WTC11 (cell line): ENCODE results near the gene NAA50. TPM values are rescaled to one million over a fixed set of nuclear protein-coding genes. Genes with fewer than 3 reads are reported as not detected.

Experiments used
- ATAC-seq: fragments of 200-7000 bp; cut with Tn5 transposase; 2 replicates; pipeline ENCODE4 v1.10.0; 2021; ENCODE audit warnings: mild to moderate bottlenecking, moderate library complexity
- CTCF ChIA-PET: fragments of 300-600 bp; sonication (Branson Sonifier 250); formaldehyde crosslinking; loops from one replicate; lab custom pipeline; 2021; ENCODE audit warnings: antibody characterized with exemption; lab: Charles Lee
- POLR2A ChIA-PET: fragments of 350-600 bp; sonication (Branson Sonifier 250); formaldehyde crosslinking; loops from one replicate; lab custom pipeline; 2021; ENCODE audit warnings: antibody characterized with exemption; lab: Charles Lee
- DNase-seq: peaks from one replicate; pipeline ENCODE4 v3.0.0; 2021; ENCODE audit warnings: low spot score
- H3K27ac Mint-ChIP-seq: 2 replicates; pipeline ENCODE4 v1.8.0; 2021; ENCODE audit warnings: mixed read lengths
- H3K27me3 Mint-ChIP-seq: 2 replicates; pipeline ENCODE4 v1.8.0; 2021; ENCODE audit warnings: low read depth, mild to moderate bottlenecking, moderate library complexity, mixed read lengths
- H3K36me3 Mint-ChIP-seq: 2 replicates; pipeline ENCODE4 v1.8.0; 2021; ENCODE audit warnings: mixed read lengths
- H3K4me1 Mint-ChIP-seq: 2 replicates; pipeline ENCODE4 v1.8.0; 2022; ENCODE audit warnings: mixed read lengths
- H3K4me3 Mint-ChIP-seq: 2 replicates; pipeline ENCODE4 v1.8.0; 2021; ENCODE audit warnings: mild to moderate bottlenecking, moderate library complexity, mixed read lengths
- H3K9me3 Mint-ChIP-seq: 2 replicates; pipeline ENCODE4 v1.8.0; 2021; ENCODE audit warnings: mixed read lengths
- ATF1 ChIP-seq: sonication (generic); formaldehyde crosslinking; IDR thresholded peaks from 2 replicates; pipeline ENCODE4 v1.8.1; 2023; ENCODE audit warnings: mild to moderate bottlenecking, moderate library complexity, missing genetic modification reagents
- CBFB ChIP-seq: sonication (generic); formaldehyde crosslinking; IDR thresholded peaks from 2 replicates; pipeline ENCODE4 v1.8.1; 2022; ENCODE audit warnings: mild to moderate bottlenecking, low read depth, missing genetic modification reagents
- ESRRA ChIP-seq: sonication (generic); formaldehyde crosslinking; IDR thresholded peaks from 2 replicates; pipeline ENCODE4 v1.8.1; 2022; ENCODE audit warnings: mild to moderate bottlenecking, missing genetic modification reagents, borderline replicate concordance
- FOXK1 ChIP-seq: sonication (generic); formaldehyde crosslinking; IDR thresholded peaks from 2 replicates; pipeline ENCODE4 v1.8.0; 2022; ENCODE audit warnings: mild to moderate bottlenecking, moderate library complexity, missing genetic modification reagents
- GTF2I ChIP-seq: fragments of 250-450 bp; sonication (Bioruptor Pico); conservative IDR thresholded peaks from 2 replicates; pipeline ENCODE4 v1.4.0; 2021; ENCODE audit warnings: mild to moderate bottlenecking
- JAZF1 ChIP-seq: fragments of 250-450 bp; sonication (Bioruptor Pico); IDR thresholded peaks from 2 replicates; pipeline ENCODE4 v1.9.0; 2021; ENCODE audit warnings: moderate library complexity, mild to moderate bottlenecking, inconsistent platforms
- MYBL2 ChIP-seq: sonication (generic); formaldehyde crosslinking; IDR thresholded peaks from 2 replicates; pipeline ENCODE4 v1.8.1; 2023; ENCODE audit warnings: mild to moderate bottlenecking, moderate library complexity, missing genetic modification reagents
- NFYB ChIP-seq: sonication (generic); formaldehyde crosslinking; conservative IDR thresholded peaks from 2 replicates; pipeline ENCODE4 v1.8.0; 2022; ENCODE audit warnings: low read depth, missing genetic modification reagents
- NR1H2 ChIP-seq: sonication (generic); formaldehyde crosslinking; IDR thresholded peaks from 2 replicates; pipeline ENCODE4 v1.9.0; 2021; ENCODE audit warnings: mild to moderate bottlenecking, moderate library complexity, missing genetic modification reagents
- PRRX2 ChIP-seq: fragments of 250-450 bp; sonication (Bioruptor Pico); IDR thresholded peaks from 2 replicates; pipeline ENCODE4 v1.8.0; 2021; ENCODE audit warnings: mild to moderate bottlenecking
- RELA ChIP-seq: sonication (generic); formaldehyde crosslinking; IDR thresholded peaks from 2 replicates; pipeline ENCODE4 v1.8.1; 2022; ENCODE audit warnings: missing genetic modification reagents, mild to moderate bottlenecking, borderline replicate concordance
- SMAD3 ChIP-seq: sonication (generic); formaldehyde crosslinking; IDR thresholded peaks from 2 replicates; pipeline ENCODE4 v1.8.0; 2022; ENCODE audit warnings: missing genetic modification reagents, mild to moderate bottlenecking, borderline replicate concordance
- SOX15 ChIP-seq: fragments of 250-450 bp; sonication (Bioruptor Pico); IDR thresholded peaks from 2 replicates; pipeline ENCODE4 v1.9.0; 2021; ENCODE audit warnings: mild to moderate bottlenecking
- TP53 ChIP-seq: sonication (generic); formaldehyde crosslinking; IDR thresholded peaks from 2 replicates; pipeline ENCODE4 v1.8.1; 2023; ENCODE audit warnings: mild to moderate bottlenecking, missing genetic modification reagents
- ZNF138 ChIP-seq: sonication (generic); formaldehyde crosslinking; conservative IDR thresholded peaks from 2 replicates; pipeline ENCODE4 v1.8.1; 2022; ENCODE audit warnings: mild to moderate bottlenecking, moderate library complexity, missing genetic modification reagents
- ZNF219 ChIP-seq: sonication (generic); formaldehyde crosslinking; IDR thresholded peaks from 2 replicates; pipeline ENCODE4 v1.8.0; 2023; ENCODE audit warnings: missing genetic modification reagents, mild to moderate bottlenecking, borderline replicate concordance
- ZNF317 ChIP-seq: sonication (generic); formaldehyde crosslinking; IDR thresholded peaks from 2 replicates; pipeline ENCODE4 v1.8.1; 2023; ENCODE audit warnings: low read depth, mild to moderate bottlenecking, moderate library complexity, missing genetic modification reagents, borderline replicate concordance
- ZNF416 ChIP-seq: fragments of 250-450 bp; sonication (Bioruptor Pico); IDR thresholded peaks from 2 replicates; pipeline ENCODE4 v1.9.0; 2021; ENCODE audit warnings: mild to moderate bottlenecking, inconsistent platforms
- total RNA-seq: library from RNA; stranded (reverse); gene quantifications from 3 replicates; pipeline ENCODE4 v1.2.3, GENCODE V29; 2021
- TF ChIP-seq, protein P1 (sequence below): fragments of 250-450 bp; sonication (Bioruptor Pico); conservative IDR thresholded peaks from 2 replicates; pipeline ENCODE4 v1.9.0; 2021; ENCODE audit warnings: mild to moderate bottlenecking
- TF ChIP-seq, protein P2 (sequence below): fragments of 250-450 bp; sonication (Bioruptor Pico); IDR thresholded peaks from 2 replicates; pipeline ENCODE4 v2.1.2; 2022; ENCODE audit warnings: mild to moderate bottlenecking, moderate library complexity
- TF ChIP-seq, protein P3 (sequence below): sonication (generic); formaldehyde crosslinking; IDR thresholded peaks from 2 replicates; pipeline ENCODE4 v1.8.0; 2022; ENCODE audit warnings: mild to moderate bottlenecking, missing genetic modification reagents
- TF ChIP-seq, protein P4 (sequence below): sonication (generic); formaldehyde crosslinking; IDR thresholded peaks from 2 replicates; pipeline ENCODE4 v1.8.1; 2022; ENCODE audit warnings: missing genetic modification reagents, borderline replicate concordance
- TF ChIP-seq, protein P5 (sequence below): fragments of 200-600 bp; IDR thresholded peaks from 2 replicates; pipeline ENCODE4 v1.8.0; 2022; ENCODE audit warnings: antibody characterized with exemption
- TF ChIP-seq, protein P6 (sequence below): fragments of 250-450 bp; sonication (Bioruptor Pico); IDR thresholded peaks from 2 replicates; pipeline ENCODE4 v1.8.0; 2021; ENCODE audit warnings: mild to moderate bottlenecking

Gene NAA50
- total RNA-seq, 1 experiment from 2014 or later = 193 TPM

DNA sequence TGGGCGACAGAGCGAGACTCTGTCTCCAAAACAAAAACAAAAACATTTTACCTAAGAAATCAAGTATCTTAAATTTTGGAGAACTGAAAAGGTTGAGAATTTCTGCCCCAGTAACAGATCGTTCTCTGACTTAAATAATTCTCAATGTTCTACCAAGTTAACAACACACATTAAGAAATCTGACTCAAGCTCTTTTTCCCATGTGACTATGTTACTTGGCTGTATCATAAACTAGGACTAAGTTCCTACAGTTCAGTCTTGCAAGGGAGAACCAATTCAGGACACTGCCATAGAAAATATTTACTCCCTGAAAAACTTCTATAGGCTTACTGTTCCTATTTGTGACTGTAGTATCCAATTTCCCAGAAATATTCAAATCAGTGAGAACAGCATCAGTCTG lies 28.7 kb downstream of the NAA50 start (continued):
- TF ChIP-seq NR1H2 (CRISPR knock-in tag) = no peak
- no peak for TF ChIP-seq CBFB (CRISPR knock-in tag)
- TF ChIP-seq MYBL2 (CRISPR knock-in tag) = no peak

DNA sequence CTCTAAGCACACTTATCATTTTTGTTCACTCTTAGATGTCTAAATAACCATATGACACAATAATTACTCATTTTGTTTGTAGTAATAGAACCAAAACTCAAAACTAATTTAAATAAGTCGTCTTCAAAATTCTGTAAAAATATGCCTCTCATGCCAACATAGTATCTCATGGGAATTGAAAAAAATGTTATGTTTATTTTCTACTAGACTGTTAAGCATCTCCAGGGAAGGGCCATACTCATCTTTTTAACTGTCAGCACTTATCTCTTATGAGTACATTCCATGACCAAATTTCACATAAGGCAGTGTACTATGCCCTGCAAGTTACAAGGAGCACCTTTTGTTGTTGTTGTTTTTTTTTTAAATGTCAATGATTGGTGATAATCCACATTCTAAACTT lies 31.3 kb downstream of the NAA50 start:
- ChIA-PET POLR2A (no interaction called here), CTCF (no interaction called here)
- Mint-ChIP-seq H3K4me3 (no peak overlapping the region), H3K36me3 (peaks cover 11% of the 10 kb centered on the region), H3K27ac (peak overlapping the region; percentile 10; the same call in 1 of the 2 replicates), H3K9me3 (no peaks in the 10 kb centered on the region), H3K27me3 (no peaks in the 10 kb centered on the region), H3K4me1 (no peaks in the 10 kb centered on the region)
- ATAC-seq (no peak), DNase-seq (no peak)
- TF ChIP-seq, protein P1, sequence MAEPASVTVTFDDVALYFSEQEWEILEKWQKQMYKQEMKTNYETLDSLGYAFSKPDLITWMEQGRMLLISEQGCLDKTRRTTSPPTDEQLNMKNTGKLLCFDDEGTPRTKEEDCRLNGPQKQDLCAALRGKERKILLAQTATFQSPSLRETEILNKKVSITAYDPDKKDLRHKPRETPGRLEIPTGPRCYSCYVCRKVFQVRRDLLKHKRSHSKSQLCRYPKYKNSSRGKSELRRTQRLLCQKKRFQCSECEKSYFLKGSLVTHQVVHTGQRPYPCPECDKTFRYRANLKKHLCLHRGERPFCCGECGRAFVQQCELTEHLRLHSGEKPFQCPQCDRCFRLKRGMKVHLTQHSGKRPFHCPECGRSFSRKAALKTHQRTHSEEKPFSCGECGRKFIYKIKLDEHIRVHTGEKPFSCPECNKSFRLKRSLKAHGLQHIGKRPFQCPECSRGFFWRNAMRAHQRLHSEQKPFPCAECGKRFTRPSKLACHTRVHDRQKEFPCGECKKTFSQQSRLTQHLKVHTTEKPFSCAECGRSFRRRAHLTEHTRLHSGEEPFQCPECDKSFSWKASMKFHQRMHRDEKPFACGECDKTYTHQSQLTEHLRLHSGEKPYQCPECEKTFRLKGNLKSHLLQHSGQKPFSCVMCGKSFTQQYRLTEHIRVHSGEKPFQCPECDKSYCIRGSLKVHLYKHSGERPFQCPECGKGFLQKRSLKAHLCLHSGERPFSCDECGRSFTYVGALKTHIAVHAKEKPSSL (CRISPR knock-in tag) = no peak
- TF ChIP-seq ZNF138 (CRISPR knock-in tag) (no peak), PRRX2 (CRISPR knock-in tag) (no peak), CBFB (CRISPR knock-in tag) (no peak), RELA (CRISPR knock-in tag) (no peak)
- TF ChIP-seq, protein P2, sequence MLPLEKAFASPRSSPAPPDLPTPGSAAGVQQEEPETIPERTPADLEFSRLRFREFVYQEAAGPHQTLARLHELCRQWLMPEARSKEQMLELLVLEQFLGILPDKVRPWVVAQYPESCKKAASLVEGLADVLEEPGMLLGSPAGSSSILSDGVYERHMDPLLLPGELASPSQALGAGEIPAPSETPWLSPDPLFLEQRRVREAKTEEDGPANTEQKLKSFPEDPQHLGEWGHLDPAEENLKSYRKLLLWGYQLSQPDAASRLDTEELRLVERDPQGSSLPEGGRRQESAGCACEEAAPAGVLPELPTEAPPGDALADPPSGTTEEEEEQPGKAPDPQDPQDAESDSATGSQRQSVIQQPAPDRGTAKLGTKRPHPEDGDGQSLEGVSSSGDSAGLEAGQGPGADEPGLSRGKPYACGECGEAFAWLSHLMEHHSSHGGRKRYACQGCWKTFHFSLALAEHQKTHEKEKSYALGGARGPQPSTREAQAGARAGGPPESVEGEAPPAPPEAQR = no peak

DNA sequence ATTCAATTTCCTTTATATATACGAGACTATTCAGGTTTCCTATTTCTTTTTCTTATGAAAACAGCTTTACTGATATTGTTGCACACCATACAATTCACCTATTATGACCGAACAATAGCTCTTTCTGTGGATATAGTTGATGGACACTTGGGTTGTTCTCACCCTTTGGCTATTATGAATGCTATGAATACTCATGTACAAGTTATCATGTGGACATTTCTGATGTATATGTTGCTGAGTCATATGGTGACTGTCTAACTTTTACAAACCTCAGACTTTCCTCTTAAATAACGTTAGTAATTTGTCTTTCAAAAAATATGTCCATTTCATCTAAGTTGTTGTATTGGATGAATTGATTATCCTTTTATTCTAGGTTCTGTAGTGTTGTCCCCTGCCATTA lies 33.9 kb downstream of the NAA50 start:
- ATAC-seq = no peak
- Mint-ChIP-seq H3K27me3 (no peaks in the 10 kb centered on the region), H3K4me1 (no peaks in the 10 kb centered on the region), H3K27ac (no peak overlapping the region), H3K36me3 (no peaks in the 10 kb centered on the region)
- no peak for DNase-seq
- POLR2A ChIA-PET = interaction anchor here (0.6 to 0.7 kb wide), 3 partner anchors 16 to 932 kb away, joined by 4 to 5 read pairs (median 4); no protein-coding TSS in a partner anchor
- TF ChIP-seq TP53 (CRISPR knock-in tag) (no peak), NFYB (no peak), SMAD3 (CRISPR knock-in tag) (no peak), GTF2I (CRISPR knock-in tag) (no peak), CBFB (CRISPR knock-in tag) (no peak), JAZF1 (no peak), ZNF219 (CRISPR knock-in tag) (no peak), SOX15 (no peak), ZNF416 (CRISPR knock-in tag) (no peak), ATF1 (CRISPR knock-in tag) (no peak), ESRRA (CRISPR knock-in tag) (no peak), FOXK1 (CRISPR knock-in tag) (no peak), ZNF317 (no peak)
- TF ChIP-seq, protein P2 = no peak
- TF ChIP-seq, protein P3, sequence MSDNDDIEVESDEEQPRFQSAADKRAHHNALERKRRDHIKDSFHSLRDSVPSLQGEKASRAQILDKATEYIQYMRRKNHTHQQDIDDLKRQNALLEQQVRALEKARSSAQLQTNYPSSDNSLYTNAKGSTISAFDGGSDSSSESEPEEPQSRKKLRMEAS (CRISPR knock-in tag) = no peak
- TF ChIP-seq, protein P4, sequence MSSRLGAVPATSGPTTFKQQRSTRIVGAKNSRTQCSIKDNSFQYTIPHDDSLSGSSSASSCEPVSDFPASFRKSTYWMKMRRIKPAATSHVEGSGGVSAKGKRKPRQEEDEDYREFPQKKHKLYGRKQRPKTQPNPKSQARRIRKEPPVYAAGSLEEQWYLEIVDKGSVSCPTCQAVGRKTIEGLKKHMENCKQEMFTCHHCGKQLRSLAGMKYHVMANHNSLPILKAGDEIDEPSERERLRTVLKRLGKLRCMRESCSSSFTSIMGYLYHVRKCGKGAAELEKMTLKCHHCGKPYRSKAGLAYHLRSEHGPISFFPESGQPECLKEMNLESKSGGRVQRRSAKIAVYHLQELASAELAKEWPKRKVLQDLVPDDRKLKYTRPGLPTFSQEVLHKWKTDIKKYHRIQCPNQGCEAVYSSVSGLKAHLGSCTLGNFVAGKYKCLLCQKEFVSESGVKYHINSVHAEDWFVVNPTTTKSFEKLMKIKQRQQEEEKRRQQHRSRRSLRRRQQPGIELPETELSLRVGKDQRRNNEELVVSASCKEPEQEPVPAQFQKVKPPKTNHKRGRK (CRISPR knock-in tag) = no peak
- TF ChIP-seq, protein P5, sequence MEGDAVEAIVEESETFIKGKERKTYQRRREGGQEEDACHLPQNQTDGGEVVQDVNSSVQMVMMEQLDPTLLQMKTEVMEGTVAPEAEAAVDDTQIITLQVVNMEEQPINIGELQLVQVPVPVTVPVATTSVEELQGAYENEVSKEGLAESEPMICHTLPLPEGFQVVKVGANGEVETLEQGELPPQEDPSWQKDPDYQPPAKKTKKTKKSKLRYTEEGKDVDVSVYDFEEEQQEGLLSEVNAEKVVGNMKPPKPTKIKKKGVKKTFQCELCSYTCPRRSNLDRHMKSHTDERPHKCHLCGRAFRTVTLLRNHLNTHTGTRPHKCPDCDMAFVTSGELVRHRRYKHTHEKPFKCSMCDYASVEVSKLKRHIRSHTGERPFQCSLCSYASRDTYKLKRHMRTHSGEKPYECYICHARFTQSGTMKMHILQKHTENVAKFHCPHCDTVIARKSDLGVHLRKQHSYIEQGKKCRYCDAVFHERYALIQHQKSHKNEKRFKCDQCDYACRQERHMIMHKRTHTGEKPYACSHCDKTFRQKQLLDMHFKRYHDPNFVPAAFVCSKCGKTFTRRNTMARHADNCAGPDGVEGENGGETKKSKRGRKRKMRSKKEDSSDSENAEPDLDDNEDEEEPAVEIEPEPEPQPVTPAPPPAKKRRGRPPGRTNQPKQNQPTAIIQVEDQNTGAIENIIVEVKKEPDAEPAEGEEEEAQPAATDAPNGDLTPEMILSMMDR = no peak
- TF ChIP-seq, protein P6, sequence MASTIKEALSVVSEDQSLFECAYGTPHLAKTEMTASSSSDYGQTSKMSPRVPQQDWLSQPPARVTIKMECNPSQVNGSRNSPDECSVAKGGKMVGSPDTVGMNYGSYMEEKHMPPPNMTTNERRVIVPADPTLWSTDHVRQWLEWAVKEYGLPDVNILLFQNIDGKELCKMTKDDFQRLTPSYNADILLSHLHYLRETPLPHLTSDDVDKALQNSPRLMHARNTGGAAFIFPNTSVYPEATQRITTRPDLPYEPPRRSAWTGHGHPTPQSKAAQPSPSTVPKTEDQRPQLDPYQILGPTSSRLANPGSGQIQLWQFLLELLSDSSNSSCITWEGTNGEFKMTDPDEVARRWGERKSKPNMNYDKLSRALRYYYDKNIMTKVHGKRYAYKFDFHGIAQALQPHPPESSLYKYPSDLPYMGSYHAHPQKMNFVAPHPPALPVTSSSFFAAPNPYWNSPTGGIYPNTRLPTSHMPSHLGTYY (CRISPR knock-in tag) = no peak
- TF ChIP-seq, all 79 proteins: peak for 0
- Mint-ChIP-seq H3K4me3 (no peak overlapping the region), H3K9me3 (0 out of 2 replicates have a peak, but pooled peaks cover under 1% of the 10 kb centered on the region)
- CTCF ChIA-PET = interaction anchor here (1.7 kb wide), 1 partner anchor 24 kb away, joined by 4 read pairs; no protein-coding TSS in a partner anchor
